Glomerular visceral epithelial cell (primary cell): ENCODE measurements around the gene IER2.

Experiments used
- DNase-seq: peaks from one replicate; pipeline ENCODE4 v3.0.0-alpha.2; 2016; ENCODE audit errors: extremely low spot score

The IER2 gene

DNA sequence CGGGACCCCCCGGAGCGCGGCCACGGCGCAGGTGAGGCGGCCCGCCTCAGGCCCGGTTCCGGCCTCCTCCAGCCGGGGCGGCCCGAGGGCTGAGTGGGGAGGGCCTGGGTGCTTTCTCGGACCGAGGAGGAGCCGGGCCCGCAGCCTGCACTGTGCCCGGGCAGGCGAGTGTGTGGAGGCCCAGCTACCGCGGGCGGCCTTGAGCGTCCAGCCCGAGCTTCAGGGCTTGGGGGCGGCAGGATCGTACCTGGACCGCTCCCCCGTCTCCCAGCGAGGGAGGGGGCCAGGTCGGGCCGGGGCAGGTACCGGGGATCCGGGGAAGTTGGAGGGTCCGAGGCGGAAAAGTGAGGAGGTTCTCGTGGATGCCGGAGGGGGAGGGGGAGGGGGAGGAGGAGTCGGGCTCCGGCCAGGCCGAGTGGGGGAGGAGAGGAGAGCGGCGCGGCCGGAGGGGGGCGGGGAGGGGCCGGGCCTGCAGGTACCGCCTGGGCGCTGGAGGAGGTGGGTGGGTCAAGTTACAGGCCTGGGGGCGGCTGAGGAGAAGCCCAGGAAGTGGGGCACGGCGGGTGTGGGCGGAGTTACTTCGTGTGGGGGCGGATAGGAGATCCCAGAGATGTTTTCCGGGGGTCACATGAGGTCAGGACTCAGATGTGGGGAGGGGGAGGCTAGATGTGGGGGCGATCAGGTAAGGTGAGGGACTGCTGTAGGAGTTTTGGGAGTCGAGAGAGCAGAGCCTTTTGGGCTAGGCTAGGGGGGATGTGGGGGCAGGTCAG lies 31.6 kb upstream of the IER2 start:
- peak; percentile 69 for DNase-seq

GRCh38 chr19:13119627-13120026 lies 30.6 kb upstream of the IER2 start:
- no peak for DNase-seq

- no peak for DNase-seq
Measured at GRCh38 chr19:13120031-13120430, 30.2 kb upstream of the IER2 start.

- peak; percentile 44 for DNase-seq
Measured at GRCh38 chr19:13120817-13121216, 29.4 kb upstream of the IER2 start.

DNA sequence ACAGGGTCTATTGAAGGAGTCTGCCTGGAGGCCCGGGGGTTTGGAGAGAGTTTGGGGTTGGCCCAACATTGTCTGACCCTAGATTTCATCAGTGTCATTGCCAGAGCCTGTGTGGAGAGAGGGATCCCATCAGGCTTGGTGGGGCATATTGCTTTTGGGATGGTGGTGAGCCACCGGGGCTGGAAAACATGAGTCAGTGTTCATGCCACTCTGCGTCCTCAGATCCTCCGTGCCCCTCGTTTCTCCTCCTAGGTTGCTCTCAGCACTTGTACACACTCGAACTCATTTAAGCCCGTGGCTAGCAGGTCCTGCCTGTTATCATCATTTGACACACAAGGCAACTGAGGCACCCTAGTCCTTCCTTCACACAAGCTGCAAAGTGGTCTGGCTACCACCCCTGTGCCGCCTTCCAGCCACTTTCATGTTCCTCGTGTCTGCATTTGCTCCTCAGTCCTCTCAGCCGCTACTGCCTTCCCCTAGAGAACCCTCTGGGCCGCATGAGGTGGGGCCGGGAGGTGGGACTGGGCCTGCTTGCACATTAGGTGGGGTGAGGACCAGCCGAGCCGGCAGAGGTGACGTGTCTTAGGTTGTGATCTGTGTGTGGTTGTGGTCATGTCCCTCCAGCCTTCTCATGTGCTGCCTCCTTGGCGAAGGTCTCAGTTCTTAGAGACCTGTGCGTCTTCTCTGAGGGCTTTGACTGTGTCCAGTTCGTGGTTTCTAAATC lies 28.5 kb upstream of the IER2 start:
- DNase-seq, result peak; percentile 92

- DNase-seq, result peak; percentile 87
Measured at GRCh38 chr19:13122275-13122878, 27.8 kb upstream of the IER2 start.

- no peak for DNase-seq
Measured at GRCh38 chr19:13122980-13123957, 26.9 kb upstream of the IER2 start.

- no peak for DNase-seq
Measured at GRCh38 chr19:13127051-13127450, 23.2 kb upstream of the IER2 start.

DNA sequence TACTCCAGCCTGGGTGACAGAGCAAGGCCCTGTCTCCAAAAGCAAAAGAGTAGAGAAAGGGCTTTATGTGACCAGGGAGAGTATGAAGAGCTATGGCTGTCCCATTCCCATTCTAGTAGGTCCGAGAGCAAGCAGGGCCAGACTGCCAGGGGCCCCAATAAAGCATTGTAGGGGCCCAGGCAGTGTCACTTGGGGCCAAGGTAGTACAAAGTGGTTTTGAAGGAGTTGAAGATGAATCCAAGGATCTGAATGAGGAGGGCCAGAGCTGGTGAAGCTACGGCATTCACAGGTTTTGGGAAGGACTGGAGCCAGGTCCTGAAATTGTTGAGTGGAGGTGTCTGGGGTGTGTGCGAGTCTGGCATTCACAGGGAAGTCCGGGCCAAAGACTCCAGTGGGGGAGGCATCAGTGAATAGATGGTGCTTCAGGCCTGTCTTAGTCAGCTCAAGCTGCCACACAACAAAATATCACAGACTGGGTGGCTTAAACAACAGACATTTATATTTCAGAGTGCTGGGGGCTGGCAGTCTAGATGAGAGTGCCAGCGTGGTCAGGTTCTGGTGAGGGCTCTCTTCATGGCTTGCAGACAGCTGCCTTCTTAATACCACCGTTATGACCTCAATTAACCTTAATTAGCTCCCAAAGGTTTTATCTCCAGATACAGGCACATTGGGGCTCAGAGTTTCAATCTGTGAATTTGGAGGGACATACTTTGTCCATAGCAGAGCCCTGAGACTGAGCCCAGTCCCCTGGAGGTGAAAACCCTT lies 22.2 kb upstream of the IER2 start:
- no peak for DNase-seq

DNA sequence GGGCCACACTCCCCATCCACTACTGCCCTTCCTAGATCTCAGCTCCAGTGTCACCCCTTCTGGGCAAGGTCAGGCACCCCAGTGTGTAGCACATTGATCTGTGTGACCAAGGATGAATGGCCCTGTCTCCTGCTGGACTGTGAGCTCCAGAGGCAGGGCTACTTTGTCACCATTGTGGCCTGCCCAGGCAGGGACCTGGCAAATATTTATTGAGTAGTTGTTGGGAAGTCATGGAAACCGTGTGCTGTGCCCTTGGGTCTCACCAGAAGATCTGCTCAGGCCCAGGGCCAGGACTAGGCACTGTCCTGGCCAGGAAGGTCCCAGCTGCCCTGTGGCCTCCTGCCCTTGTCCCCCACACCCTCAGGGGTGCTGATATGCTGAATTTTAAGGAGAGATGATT lies 21.6 kb upstream of the IER2 start:
- DNase-seq, result no peak

DNA sequence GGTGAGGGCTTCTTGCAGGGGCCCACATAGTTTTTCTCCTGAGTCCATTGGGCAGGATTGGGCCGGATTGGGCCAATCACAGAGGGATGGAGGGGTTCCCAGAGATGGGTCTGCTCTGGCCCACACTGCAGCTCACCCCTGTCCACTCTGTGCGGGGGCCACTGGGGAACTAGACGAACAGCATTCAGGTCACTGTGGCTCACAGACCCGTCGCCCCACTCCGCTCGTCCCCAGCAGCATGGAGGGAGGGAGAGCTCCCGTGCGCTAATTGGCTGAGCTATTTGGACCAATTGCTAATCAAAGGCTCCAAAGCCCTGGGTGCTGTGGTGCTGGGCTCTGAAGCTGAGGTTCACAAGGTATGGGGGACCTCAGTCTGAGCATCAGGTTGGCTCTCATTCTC lies 20.8 kb upstream of the IER2 start:
- DNase-seq, result no peak

GRCh38 chr19:13130886-13131490 lies 19.2 kb upstream of the IER2 start:
- no peak for DNase-seq

DNA sequence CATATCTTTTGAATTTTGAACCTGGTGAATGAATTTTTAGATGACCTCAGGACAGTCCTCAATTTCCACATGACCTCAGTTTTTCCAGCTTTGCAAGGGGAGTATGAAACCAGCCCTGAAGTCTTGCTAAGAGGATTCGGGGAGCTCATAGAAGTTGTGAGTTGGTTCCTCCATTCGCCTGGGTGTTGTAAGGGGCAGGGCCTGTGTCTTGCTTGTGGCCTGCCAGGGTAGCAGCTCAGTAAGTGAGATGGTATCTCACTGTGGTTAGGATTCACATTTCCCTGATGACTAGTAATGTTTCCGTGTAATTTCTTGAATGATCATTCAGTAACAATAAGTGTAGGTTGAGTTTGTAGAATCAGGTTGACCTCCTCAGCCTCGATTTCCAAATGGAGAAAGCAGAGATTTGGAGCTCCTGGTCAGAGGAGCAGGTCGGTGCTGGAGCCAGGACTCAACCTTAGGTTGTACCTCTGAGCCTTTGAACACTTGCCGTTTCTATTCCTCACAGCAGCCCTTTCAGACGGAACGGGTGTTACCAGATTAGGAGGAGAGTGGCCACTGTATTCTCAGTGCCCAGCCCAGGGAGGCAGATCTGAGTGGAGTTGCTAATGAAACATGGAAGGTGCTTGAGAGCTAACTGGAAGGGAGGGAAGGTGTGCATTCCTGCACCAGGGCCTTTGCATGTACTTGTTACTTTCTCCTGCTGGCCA lies 17.6 kb upstream of the IER2 start:
- peak; percentile 46 for DNase-seq

DNA sequence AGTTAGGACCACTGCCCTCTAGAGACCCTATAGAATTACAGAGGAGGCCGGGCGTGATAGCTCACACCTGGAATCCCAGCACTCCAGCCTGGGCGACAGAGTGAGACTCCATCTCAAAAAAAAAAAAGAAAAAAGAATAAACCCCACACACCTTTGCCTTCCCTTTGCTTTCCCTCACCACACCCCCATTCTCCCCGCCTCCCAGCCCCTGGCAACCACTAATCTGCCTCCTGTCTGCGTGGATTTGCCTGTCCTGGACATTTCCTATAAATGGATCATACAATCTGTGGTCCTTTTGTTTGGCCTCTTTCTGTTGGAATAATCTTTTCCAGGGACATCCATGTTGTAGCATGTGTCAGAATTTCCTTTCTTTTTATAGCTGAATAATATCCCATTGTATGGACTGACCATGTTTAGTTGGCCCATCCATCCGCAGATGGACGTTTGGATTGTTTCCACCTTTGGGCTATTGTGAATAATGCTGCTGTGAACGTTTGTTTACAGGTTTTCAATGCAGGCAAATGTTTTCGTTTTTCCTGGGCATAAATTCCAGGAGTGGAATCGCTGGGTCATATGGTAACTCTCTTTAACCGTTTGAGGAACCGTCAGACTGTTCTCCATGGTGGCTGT lies 16.9 kb upstream of the IER2 start:
- no peak for DNase-seq

- no peak for DNase-seq
Measured at GRCh38 chr19:13134626-13135025, 15.6 kb upstream of the IER2 start.

- DNase-seq, result no peak
Measured at GRCh38 chr19:13135068-13136062, 14.8 kb upstream of the IER2 start.

DNA sequence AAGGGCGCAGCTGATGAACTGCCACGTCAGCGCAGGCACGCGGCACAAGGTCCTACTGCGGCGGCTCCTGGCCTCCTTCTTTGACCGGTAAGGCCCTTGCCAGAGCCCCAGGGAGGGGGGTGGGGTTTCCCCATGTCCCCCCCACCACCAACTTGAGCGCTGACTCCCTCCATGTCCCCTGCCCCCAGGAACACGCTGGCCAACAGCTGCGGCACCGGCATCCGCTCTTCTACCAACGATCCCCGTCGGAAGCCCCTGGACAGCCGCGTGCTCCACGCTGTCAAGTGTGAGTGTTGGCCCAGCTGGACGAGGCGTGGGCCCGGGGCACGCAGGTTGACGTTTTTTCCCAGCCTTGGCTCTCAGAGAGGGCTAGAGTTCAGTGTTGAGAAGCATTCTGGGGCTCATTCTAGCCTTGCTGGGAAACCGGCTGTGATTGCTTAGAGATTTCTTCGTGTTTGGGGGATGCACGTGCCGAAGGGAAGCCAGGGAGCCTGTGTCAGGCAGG lies 12.9 kb upstream of the IER2 start:
- no peak for DNase-seq
